Stimulated activated CD4-positive, alpha-beta T cell treated with anti-CD3 and anti-CD28 coated beads, Interleukin-4, amount 100 ng/mL, for 1 hour (primary cell): ENCODE measurements around the gene CNTROB.

ENCODE experiments used
- DNase-seq: peaks from one replicate; pipeline ENCODE4 v3.0.0-alpha.2; 2020

CNTROB gene

DNA sequence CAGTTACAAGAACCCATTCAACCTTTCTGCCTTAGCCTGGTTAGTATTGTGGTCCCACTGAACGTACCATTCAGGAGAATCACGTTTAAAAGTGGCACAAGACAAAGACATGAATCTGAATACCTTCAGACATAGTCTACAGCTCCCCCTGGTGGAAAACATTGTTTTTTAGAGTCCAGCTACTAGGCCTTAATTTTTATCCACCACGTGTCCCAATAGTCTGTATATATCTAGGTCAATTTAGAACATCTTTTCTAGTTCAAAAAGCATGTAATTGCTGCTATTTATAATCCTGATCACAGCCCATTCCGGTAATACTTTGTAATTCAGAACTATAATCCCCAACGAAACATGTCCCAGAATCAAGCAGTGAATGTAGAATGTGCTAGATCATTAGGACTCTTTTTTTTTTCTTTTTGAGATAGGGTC, 56.8 kb downstream of the CNTROB start:
- no peak for DNase-seq

GRCh38 chr17:7989781-7990655, 58.0 kb downstream of the CNTROB start:
- DNase-seq: peak; percentile 96

GRCh38 chr17:7992516-7992915, 60.5 kb downstream of the CNTROB start:
- DNase-seq: no peak

DNA sequence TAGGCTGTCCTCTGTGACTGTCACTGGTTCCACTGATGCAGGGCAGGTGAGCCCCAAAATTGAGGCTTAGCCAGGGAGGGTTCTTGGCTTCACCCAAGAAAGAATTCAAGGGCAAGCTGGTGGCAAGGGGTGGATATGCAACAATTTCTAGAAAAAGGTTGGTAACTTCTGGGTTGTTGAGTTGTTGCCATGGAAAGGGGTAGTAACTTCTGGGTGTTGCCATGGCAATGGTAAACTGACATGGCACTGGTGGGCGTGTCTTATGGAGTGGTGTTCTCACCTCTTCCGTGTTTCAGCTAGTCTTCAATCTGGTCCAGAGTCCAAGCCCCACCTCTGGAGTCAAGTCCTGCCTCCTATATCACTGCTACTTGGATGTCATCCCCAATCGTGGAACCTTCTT, 60.9 kb downstream of the CNTROB start:
- DNase-seq: no peak

DNA sequence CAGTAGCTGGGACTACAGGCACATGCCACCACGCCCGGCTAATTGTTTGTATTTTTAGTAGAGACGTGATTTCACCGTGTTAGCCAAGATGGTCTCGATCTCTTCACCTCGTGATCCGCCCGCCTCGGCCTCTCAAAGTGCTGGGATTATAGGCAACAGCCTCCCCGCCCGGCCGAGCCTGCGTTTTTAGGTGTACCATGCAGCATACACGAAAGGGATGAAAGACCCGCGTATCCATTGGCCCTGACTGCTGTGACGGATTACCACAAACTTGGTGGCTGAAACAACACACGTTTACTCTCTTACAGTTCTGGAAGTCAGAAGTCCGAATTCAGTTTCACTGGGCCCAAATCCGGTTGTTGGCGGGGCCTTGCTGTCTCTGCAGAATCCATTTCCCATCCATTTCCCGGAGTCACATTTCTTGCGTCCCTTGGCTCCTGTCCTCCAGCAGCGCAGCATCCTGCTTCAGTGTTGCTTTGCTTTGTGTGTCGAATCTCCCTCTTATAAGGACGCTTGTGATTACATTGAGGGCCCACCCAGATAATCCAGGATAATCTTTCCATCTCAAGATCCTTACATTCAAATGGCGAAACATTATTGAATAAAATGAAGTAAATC, 62.1 kb downstream of the CNTROB start:
- no peak for DNase-seq

GRCh38 chr17:7995724-7996123, 63.7 kb downstream of the CNTROB start:
- DNase-seq: no peak

DNA sequence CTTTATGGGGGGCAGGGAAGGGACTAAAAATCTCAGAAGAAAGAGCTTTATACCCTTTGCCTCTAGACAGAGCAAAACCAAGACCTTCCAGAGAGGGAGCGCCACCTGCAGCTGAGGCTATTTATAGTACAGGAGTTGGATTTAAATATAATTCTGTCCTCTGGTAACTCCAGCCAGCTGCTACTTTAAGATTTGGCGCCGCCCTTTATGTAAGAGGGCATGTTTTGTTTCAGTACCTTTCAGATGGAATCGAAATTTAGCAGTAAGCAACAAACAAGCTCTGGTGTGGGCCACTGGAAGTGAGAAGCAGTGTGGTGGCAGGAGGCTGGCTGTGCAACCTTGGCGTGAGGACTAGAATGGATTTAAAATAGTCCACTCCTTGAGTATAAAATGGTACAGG, 65.2 kb downstream of the CNTROB start:
- peak; percentile 33 for DNase-seq
